Activated CD8-positive, alpha-beta memory T cell treated with anti-CD3 and anti-CD28 coated beads, Interleukin-2, amount 50 U/mL, for 4 hours (primary cell): ENCODE measurements around the gene GNB4.

Experiments
- DNase-seq: peaks from one replicate; pipeline ENCODE4 v3.0.0-alpha.2; 2020

The GNB4 gene

DNA sequence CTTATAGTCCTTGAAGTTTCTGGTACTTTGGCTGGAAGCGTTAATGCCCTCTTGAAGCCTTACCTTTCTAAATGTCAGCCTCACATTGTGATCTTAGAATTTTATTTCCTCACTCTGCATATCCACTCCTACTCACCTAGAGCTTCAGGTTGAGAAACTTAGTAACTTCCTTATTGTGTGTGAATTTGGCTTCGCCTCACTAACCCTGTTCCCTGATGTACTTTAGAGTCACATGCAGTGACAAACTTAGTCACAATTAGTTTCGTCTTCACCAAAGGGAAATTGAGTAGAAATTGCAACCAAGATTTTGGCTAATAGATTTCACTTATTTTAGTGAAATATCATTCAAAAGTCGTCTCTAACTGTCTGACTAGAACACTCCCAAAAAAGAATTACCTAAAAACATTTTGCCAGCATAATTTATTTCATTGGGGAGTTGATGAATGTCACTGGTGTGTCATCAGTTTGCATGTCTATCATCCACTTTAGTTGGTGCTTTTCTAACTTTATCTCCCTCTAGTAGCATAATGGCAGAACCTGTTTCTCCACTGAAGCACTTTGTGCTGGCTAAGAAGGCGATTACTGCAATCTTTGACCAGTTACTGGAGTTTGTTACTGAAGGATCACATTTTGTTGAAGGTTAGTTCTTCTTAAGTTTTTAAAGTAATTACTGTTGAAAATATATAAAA is 102.8 kb downstream of the GNB4 start:
- no peak for DNase-seq

DNA sequence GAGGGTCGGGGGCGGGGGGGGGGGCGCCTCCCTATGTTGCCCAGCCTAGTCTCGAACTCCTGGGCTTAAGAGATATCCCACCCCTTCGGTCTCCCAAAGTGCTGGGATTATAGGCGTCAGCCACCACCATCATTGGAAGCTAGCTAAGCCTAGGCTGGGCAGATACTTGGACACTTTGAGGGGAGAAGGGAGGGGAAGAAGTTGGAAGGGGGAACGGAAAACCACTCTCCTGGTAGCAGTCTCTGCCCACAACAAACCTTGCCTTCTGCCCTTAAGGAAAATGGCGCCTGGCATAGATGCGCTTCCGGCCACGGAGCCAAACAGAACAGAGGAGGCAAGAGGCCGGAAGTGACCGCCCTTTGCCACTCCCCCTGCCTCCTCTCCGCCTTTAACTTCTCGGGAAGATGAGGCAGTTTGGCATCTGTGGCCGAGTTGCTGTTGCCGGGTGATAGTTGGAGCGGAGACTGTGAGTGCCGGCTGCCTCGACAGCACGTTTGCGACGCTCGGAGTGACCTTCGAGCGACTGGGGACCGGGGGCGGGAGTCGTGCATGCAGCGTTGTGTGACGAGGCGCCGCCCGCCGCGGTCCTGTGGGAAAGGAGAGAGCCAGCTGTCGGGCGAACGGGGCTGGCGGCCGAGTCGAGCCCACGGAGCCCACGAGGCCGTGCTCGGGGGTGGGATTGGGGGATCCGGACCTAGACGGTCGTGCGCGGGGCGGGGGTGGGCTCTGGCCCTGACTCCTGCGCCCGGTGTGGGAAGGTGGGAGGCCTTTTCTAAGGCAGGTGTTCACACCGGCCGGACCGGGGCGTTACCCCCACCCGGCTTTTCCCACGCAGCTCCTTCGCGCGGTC is 103.7 kb downstream of the GNB4 start, which contains the start of gene MFN1:
Gene MFN1, plus strand, starts transcription at position 365 of the 850 bp plus-strand sequence. CDS start 1,143 bp downstream, outside the sequence.
- DNase-seq, result peak; percentile 85
